GM18868 (cell line): ENCODE results near the gene RRAGC.

Source experiments
- ATAC-seq: cut with Tn5 transposase; IDR thresholded peaks from one replicate; pipeline ENCODE4 v1.9.1; 2021; ENCODE audit warnings: mild to moderate bottlenecking, moderate library complexity; ENCODE audit not compliant: unreplicated experiment

The RRAGC gene

GRCh38 chr1:38788341-38789336, 70.9 kb downstream of the RRAGC start:
- no peak for ATAC-seq
